OCI-LY1 (cell line): ENCODE data around the gene UST.

Source experiments
- H2AFZ ChIP-seq: fragments of 200-600 bp; sonication (generic), shearing (Covaris generic); 2 replicates; pipeline ENCODE4 v1.6.0; 2014; ENCODE audit warnings: antibody characterized with exemption, mild to moderate bottlenecking, low read length
- H3F3A ChIP-seq: fragments of 200-600 bp; sonication (generic), shearing (Covaris generic); 2 replicates; pipeline ENCODE4 v1.6.0; 2014; ENCODE audit warnings: mild to moderate bottlenecking, antibody characterized with exemption, low read length, moderate library complexity; ENCODE audit not compliant: insufficient read depth
- H3K27ac ChIP-seq: fragments of 200-600 bp; sonication (generic); 2 replicates; pipeline ENCODE4 v1.5.1; 2014; ENCODE audit warnings: low read length, mixed run types, mild to moderate bottlenecking, low read depth; ENCODE audit not compliant: poor library complexity, severe bottlenecking
- H3K27me3 ChIP-seq: fragments of 200-600 bp; sonication (generic); 2 replicates; pipeline ENCODE4 v1.6.0; 2014; ENCODE audit warnings: antibody characterized with exemption, mild to moderate bottlenecking, low read length, moderate library complexity; ENCODE audit not compliant: insufficient read depth
- H3K36me3 ChIP-seq: fragments of 200-600 bp; sonication (generic); 2 replicates; pipeline ENCODE4 v1.6.1; 2014; ENCODE audit warnings: mild to moderate bottlenecking, antibody characterized with exemption, low read length, moderate library complexity, mixed read lengths; ENCODE audit not compliant: insufficient read depth
- H3K4me1 ChIP-seq: fragments of 200-600 bp; sonication (generic); 2 replicates; pipeline ENCODE4 v1.5.1; 2014; ENCODE audit warnings: mild to moderate bottlenecking, low read length, moderate library complexity; ENCODE audit not compliant: insufficient read depth, severe bottlenecking
- H3K4me2 ChIP-seq: fragments of 200-600 bp; sonication (generic), shearing (Covaris generic); 2 replicates; pipeline ENCODE4 v1.6.1; 2014; ENCODE audit warnings: low read length
- H3K4me3 ChIP-seq: fragments of 200-600 bp; sonication (generic); 2 replicates; pipeline ENCODE4 v1.5.1; 2014; ENCODE audit warnings: low read length, low read depth, mild to moderate bottlenecking, mixed read lengths; ENCODE audit not compliant: poor library complexity, severe bottlenecking
- H3K79me2 ChIP-seq: fragments of 200-600 bp; shearing (Covaris generic); 2 replicates; pipeline ENCODE4 v1.6.1; 2016; ENCODE audit warnings: mixed run types, low read length, mixed read lengths; ENCODE audit not compliant: insufficient read depth
- H3K9ac ChIP-seq: fragments of 200-600 bp; sonication (generic), shearing (Covaris generic); 2 replicates; pipeline ENCODE4 v1.6.1; 2014; ENCODE audit warnings: mild to moderate bottlenecking, low read length, mixed read lengths
- H3K9me2 ChIP-seq: fragments of 200-600 bp; sonication (generic), shearing (Covaris generic); 2 replicates; pipeline ENCODE4 v1.6.1; 2014; ENCODE audit warnings: low read depth, mild to moderate bottlenecking, low read length, mixed read lengths
- H3K9me3 ChIP-seq: fragments of 200-600 bp; shearing (Covaris generic); 2 replicates; pipeline ENCODE4 v1.6.1; 2014; ENCODE audit warnings: low read length, mixed read lengths
- H4K20me1 ChIP-seq: fragments of 200-600 bp; sonication (generic), shearing (Covaris generic); 2 replicates; pipeline ENCODE4 v1.6.0; 2016; ENCODE audit warnings: mild to moderate bottlenecking, low read length; ENCODE audit not compliant: insufficient read depth
- EZH2 ChIP-seq: fragments of 200-600 bp; sonication (generic), shearing (Covaris generic); IDR thresholded peaks from 2 replicates; pipeline ENCODE4 v1.8.0; 2017; ENCODE audit warnings: borderline replicate concordance, mixed run types, mild to moderate bottlenecking, antibody characterized with exemption, low read length, moderate library complexity, mixed read lengths
- TF ChIP-seq, protein P1 (sequence below): fragments of 200-600 bp; sonication (generic), shearing (Covaris generic); IDR thresholded peaks from 2 replicates; pipeline ENCODE4 v1.5.1; 2017; ENCODE audit warnings: mild to moderate bottlenecking, antibody characterized with exemption, low read length, moderate library complexity, mixed read lengths

Gene UST

DNA sequence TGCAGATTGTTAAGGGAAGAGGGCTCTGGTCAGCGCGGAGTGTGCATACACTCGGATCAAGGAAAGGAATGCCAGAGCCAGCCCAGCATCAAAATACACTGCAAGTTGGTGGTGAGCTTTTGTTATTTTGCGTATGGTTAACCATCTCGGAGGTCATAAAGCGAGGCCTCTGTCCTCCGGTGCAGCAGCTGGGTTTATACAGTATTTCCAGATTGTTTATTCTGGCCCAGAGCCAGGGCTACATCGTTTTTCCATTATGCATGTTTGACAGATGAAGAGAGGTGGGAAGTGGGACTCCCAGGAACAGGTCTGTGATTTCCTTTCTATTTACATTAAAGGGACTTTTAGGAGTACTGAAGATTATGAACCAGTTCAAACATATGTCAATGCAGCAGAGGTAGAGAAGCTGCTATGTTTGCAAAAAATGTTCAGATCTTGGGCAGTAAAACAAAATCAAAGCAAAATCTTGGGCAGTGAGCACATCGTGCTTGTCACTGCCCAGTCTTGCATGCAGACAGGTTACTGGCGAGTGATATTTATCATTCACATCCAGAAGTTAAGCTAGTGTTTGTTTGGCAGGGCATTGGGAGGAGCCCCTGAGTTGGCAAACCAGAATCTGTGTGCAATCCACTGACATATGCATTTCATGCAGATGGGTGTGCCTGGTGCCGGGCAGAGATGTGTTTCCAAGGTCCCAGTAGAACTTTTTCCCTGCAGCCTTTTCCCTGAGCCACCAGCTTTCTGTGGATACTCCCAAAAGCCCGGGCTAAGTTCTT lies 314.3 kb downstream of the UST start:
- Histone ChIP-seq H3K9ac (no peak overlapping the region), H3K36me3 (no peaks in the 10 kb centered on the region), H3K4me1 (peaks cover 16% of the 10 kb centered on the region), H3K27ac (no peak overlapping the region), H3F3A (no peaks in the 10 kb centered on the region), H3K9me3 (no peaks in the 10 kb centered on the region), H2AFZ (no peak overlapping the region), H3K4me2 (no peak overlapping the region), H3K27me3 (no peaks in the 10 kb centered on the region), H3K9me2 (no peaks in the 10 kb centered on the region), H4K20me1 (no peaks in the 10 kb centered on the region), H3K4me3 (no peak overlapping the region), H3K79me2 (no peaks in the 10 kb centered on the region)
- TF ChIP-seq, protein P1, sequence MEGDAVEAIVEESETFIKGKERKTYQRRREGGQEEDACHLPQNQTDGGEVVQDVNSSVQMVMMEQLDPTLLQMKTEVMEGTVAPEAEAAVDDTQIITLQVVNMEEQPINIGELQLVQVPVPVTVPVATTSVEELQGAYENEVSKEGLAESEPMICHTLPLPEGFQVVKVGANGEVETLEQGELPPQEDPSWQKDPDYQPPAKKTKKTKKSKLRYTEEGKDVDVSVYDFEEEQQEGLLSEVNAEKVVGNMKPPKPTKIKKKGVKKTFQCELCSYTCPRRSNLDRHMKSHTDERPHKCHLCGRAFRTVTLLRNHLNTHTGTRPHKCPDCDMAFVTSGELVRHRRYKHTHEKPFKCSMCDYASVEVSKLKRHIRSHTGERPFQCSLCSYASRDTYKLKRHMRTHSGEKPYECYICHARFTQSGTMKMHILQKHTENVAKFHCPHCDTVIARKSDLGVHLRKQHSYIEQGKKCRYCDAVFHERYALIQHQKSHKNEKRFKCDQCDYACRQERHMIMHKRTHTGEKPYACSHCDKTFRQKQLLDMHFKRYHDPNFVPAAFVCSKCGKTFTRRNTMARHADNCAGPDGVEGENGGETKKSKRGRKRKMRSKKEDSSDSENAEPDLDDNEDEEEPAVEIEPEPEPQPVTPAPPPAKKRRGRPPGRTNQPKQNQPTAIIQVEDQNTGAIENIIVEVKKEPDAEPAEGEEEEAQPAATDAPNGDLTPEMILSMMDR: no peak
- TF ChIP-seq EZH2: no peak

DNA sequence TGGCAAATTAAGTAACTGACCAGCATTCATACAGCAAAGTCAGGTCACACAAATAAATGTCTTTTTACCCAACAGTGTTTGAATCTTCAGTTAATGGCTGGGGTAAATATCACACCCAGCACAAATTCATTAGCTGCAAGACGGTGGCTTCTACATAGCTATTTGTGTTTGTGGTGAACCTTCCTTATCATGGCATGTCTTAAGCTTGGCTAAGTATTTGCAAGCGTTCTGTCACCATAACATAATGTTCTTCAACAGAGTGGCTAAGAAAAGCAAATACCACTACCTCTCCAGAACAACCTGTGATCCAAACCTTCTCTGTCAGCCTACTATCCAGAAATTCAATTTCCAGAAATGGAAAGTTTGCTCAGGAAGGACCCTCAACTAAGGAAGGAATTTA lies 315.1 kb downstream of the UST start:
- no peak overlapping the region for H3K27ac ChIP-seq
- no peaks in the 10 kb centered on the region for H4K20me1 ChIP-seq
- H3K4me1 ChIP-seq: peaks cover 20% of the 10 kb centered on the region
- H3K4me3 ChIP-seq: no peak overlapping the region
- no peak for TF ChIP-seq EZH2
- TF ChIP-seq, protein P1: no peak
- no peak overlapping the region for H2AFZ ChIP-seq
- H3K9me3 ChIP-seq: no peaks in the 10 kb centered on the region
- H3F3A ChIP-seq: no peaks in the 10 kb centered on the region
- H3K9me2 ChIP-seq: no peaks in the 10 kb centered on the region
- H3K36me3 ChIP-seq: no peaks in the 10 kb centered on the region
- no peaks in the 10 kb centered on the region for H3K27me3 ChIP-seq
- H3K9ac ChIP-seq: no peak overlapping the region
- no peak overlapping the region for H3K4me2 ChIP-seq
- H3K79me2 ChIP-seq: no peaks in the 10 kb centered on the region

- H3K4me1 ChIP-seq: peaks cover 20% of the 10 kb centered on the region
- no peak overlapping the region for H2AFZ ChIP-seq
- H3K79me2 ChIP-seq: no peaks in the 10 kb centered on the region
- no peaks in the 10 kb centered on the region for H3K9me2 ChIP-seq
- no peak overlapping the region for H3K4me2 ChIP-seq
- no peak for TF ChIP-seq EZH2
- TF ChIP-seq, protein P1: no peak
- no peak overlapping the region for H3K9ac ChIP-seq
- no peak overlapping the region for H3K27ac ChIP-seq
- H3F3A ChIP-seq: no peaks in the 10 kb centered on the region
- H3K27me3 ChIP-seq: no peaks in the 10 kb centered on the region; the same call in 1 of the 2 replicates
- no peaks in the 10 kb centered on the region for H4K20me1 ChIP-seq
- H3K9me3 ChIP-seq: no peaks in the 10 kb centered on the region
- no peak overlapping the region for H3K4me3 ChIP-seq
- H3K36me3 ChIP-seq: no peaks in the 10 kb centered on the region
Observed at GRCh38 chr6:149062653-149063348, 316.0 kb downstream of the UST start.
